ENCODE data around the gene RGL4. TPM values are rescaled to one million over a fixed set of nuclear protein-coding genes. Genes with fewer than 3 reads are reported as not detected.

Gene RGL4
- total and polyA plus RNA-seq, 2 donors from 2014 or later = 0.60 to 0.80 TPM

DNA sequence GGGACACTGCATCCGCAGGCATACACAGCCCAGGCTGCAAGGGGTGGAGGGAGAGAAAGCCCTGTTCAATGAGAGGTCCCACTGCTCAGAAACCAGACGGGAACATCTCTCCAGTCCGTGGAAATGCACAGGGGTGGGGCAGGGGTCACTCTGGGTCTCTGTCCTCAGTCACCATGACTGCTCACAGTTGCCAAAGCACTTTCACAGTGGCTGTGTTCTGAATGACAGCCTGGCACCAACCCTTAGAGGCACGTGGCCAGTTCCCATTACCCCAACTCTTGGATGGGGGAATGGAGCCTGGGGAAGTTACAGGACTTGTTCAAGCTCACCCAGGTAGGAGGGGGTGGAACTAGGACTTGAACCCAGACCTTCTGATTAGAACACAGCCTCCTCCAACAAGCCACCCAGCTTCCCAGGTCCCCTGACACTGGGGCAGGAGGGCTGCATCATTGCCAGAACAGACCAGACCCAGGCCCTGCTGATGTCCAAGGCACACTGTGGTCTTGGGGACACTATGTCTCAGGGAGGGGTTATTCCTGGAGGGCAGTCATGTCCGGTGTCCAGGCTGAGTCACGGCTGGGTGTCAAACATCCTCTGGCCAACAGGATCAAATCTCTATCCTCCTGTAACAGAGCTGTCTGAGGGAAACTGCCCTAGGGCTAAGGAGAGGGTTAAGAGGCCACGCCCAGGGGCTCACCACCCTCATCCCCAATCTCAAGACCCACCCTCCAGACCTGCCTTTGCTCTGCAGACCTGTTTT lies 51.9 kb downstream of the RGL4 start:
- H3K27ac ChIP-seq (ENCODE audit: low read depth in 2 of 2, low read length in 2 of 2) = no peak overlapping the region
- H3K9me3 ChIP-seq (ENCODE audit: control insufficient read depth in 2 of 3, insufficient read depth in 1 of 3, low read length in 3 of 3) = no peaks in the 10 kb centered on the region
- H3K4me3 ChIP-seq (ENCODE audit: low read length in 3 of 3) = no peak overlapping the region
- DNase-seq (no peak), FAIRE-seq (no peak)
- no peak overlapping the region for H3K9ac ChIP-seq (ENCODE audit: low read length in 3 of 3)
- peaks cover 0 to 17% (median 15%) of the 10 kb centered on the region in 3 donors for H3K36me3 ChIP-seq (ENCODE audit: control insufficient read depth in 2 of 3, insufficient read depth in 3 of 3, low read length in 3 of 3)
- no peaks in the 10 kb centered on the region for H3K4me1 ChIP-seq (ENCODE audit: control insufficient read depth in 2 of 3, insufficient read depth in 2 of 3, low read depth in 1 of 3, low read length in 3 of 3)
- no peaks in the 10 kb centered on the region for H3K27me3 ChIP-seq (ENCODE audit: control insufficient read depth, insufficient read depth, low read length)
- intact Hi-C loops (cut with DNase I) = no loop called here
- TF ChIP-seq, protein P1, sequence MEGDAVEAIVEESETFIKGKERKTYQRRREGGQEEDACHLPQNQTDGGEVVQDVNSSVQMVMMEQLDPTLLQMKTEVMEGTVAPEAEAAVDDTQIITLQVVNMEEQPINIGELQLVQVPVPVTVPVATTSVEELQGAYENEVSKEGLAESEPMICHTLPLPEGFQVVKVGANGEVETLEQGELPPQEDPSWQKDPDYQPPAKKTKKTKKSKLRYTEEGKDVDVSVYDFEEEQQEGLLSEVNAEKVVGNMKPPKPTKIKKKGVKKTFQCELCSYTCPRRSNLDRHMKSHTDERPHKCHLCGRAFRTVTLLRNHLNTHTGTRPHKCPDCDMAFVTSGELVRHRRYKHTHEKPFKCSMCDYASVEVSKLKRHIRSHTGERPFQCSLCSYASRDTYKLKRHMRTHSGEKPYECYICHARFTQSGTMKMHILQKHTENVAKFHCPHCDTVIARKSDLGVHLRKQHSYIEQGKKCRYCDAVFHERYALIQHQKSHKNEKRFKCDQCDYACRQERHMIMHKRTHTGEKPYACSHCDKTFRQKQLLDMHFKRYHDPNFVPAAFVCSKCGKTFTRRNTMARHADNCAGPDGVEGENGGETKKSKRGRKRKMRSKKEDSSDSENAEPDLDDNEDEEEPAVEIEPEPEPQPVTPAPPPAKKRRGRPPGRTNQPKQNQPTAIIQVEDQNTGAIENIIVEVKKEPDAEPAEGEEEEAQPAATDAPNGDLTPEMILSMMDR (IDR thresholded peaks at IDR 0.05; ENCODE audit: borderline replicate concordance, extremely low read depth, insufficient read depth) = no peak

DNA sequence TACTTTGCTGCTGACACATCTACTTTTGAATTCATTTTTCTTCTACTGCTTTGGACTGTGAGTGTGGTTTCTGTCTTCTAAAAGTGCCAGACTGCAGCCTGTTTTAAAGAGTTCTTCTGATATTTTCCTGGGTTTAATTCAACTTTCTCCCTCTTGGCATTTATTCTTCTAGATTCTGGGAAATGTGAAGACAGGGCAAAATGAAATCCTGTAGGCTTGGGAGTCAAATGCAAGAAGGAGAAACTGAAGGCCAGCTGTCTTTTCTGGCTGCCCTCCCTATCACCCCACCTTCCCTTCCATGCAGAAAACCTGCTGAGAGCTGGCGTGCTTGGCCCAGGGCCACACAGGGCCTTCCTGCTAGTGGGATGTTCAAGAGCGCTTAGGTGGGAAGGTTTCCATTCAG lies 52.5 kb downstream of the RGL4 start:
- Histone ChIP-seq H3K4me3 (ENCODE audit: low read length in 3 of 3) (no peak overlapping the region), H3K27me3 (ENCODE audit: control insufficient read depth, insufficient read depth, low read length) (no peaks in the 10 kb centered on the region), H3K9me3 (ENCODE audit: control insufficient read depth in 2 of 3, insufficient read depth in 1 of 3, low read length in 3 of 3) (no peaks in the 10 kb centered on the region), H3K36me3 (ENCODE audit: control insufficient read depth in 2 of 3, insufficient read depth in 3 of 3, low read length in 3 of 3) (peaks cover 0 to 17% (median 15%) of the 10 kb centered on the region in 3 donors), H3K4me1 (ENCODE audit: control insufficient read depth in 2 of 3, insufficient read depth in 2 of 3, low read depth in 1 of 3, low read length in 3 of 3) (no peaks in the 10 kb centered on the region), H3K27ac (ENCODE audit: low read depth in 2 of 2, low read length in 2 of 2) (no peak overlapping the region), H3K9ac (ENCODE audit: low read length in 3 of 3) (no peak overlapping the region)
- TF ChIP-seq, protein P1 (IDR thresholded peaks at IDR 0.05; ENCODE audit: borderline replicate concordance, extremely low read depth, insufficient read depth) = no peak
- no peak for FAIRE-seq
- intact Hi-C loops (cut with DNase I) = no loop called here
- no peak for DNase-seq

DNA sequence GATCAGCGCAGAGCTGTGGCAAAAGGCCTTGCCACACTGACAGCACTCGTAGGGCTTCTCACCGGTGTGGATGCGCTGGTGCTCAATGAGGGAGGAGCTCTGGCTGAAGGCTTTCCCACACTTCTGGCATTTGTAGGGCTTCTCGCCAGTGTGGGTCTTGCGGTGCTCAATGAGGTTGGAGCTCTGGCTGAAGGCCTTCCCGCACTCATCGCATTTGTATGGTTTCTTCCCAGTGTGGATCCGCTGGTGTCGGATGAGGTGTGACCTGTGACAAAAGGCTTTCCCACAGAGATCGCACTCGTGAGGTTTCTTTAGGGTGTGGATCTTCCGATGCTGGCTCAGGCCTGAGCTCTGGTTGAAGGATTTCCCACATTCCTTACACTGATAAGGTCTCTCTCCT lies 53.2 kb downstream of the RGL4 start:
- Histone ChIP-seq H3K27me3 (ENCODE audit: control insufficient read depth, insufficient read depth, low read length) (no peaks in the 10 kb centered on the region), H3K36me3 (ENCODE audit: control insufficient read depth in 2 of 3, insufficient read depth in 3 of 3, low read length in 3 of 3) (peaks cover 0 to 17% (median 15%) of the 10 kb centered on the region in 3 donors), H3K9me3 (ENCODE audit: control insufficient read depth in 2 of 3, insufficient read depth in 1 of 3, low read length in 3 of 3) (no peaks in the 10 kb centered on the region), H3K4me1 (ENCODE audit: control insufficient read depth in 2 of 3, insufficient read depth in 2 of 3, low read depth in 1 of 3, low read length in 3 of 3) (no peaks in the 10 kb centered on the region), H3K9ac (ENCODE audit: low read length in 3 of 3) (no peak overlapping the region), H3K27ac (ENCODE audit: low read depth in 2 of 2, low read length in 2 of 2) (no peak overlapping the region), H3K4me3 (ENCODE audit: low read length in 3 of 3) (no peak overlapping the region)
- no peak for FAIRE-seq
- DNase-seq = no peak
- intact Hi-C loops (cut with DNase I) = no loop called here
- TF ChIP-seq, protein P1 (IDR thresholded peaks at IDR 0.05; ENCODE audit: borderline replicate concordance, extremely low read depth, insufficient read depth) = no peak
